NCI-H187 treated with DMSO at 0.1 percent for 48 hours (cell line): ENCODE data around the gene PPM1E.
"Not testable (repeated sequence)": the region's sequence is repeated elsewhere in the genome, so short reads cannot be mapped to it uniquely, and the experiment has no call there.

Source experiments
- DNase-seq: peaks from one replicate; lab custom pipeline; 2025; lab: John Stamatoyannopoulos, UW

PPM1E gene

DNA sequence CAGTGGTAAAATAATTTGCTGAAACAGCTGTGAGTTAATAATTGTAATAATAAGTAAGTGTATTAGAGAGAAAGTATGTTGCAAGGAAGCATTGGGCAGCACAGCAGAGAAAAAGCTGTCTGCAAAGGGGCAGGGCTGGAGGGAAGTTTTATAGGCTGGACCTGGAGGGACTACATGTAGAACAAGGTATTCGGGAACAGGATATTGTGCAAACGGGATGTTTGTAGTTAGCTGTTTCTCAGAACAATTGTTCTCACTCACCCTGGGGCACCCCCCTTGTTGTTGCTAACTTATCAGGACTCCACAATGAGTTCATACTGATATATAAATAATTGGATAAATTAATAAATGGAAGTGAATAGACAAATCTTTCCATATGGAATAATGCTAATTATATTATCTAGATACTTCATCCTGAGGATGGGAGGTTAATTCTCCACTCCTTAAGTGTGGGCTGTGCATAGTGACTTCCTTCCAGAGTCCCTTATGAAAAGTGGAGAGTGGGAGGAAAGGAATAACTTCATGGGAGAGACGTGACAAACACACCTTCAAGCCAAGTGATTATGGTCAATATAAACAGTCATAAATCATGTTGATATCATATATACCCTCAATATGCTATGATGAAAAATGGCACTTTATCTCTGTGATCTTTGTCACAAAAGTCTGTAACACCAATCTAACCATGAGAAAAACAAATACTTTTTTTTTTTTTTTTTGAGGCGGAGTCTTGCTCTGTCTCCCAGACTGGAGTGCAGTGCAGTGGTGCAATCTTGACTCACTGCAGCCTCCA, 85.4 kb downstream of the PPM1E start:
- no peak for DNase-seq

DNA sequence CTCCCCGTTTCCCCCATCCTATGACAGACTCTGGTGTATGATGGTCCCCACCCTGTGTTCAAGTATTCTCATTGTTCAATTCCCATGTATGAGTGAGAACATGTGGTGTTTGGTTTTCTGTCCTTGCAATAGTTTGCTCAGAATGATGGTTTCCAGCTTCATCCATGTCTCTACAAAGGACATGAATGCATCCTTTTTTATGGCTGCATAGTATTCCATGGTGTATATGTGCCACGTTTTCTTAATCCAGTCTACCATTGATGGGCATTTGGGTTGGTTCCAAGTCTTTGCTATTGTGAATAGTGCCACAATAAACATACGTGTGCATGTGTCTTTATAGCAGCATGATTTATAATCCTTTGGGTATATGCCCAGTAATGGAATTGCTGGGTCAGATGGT, 90.8 kb downstream of the PPM1E start:
- DNase-seq = not testable (repeated sequence)

GRCh38 chr17:58850106-58850505, 94.5 kb downstream of the PPM1E start:
- not testable (repeated sequence) for DNase-seq

DNA sequence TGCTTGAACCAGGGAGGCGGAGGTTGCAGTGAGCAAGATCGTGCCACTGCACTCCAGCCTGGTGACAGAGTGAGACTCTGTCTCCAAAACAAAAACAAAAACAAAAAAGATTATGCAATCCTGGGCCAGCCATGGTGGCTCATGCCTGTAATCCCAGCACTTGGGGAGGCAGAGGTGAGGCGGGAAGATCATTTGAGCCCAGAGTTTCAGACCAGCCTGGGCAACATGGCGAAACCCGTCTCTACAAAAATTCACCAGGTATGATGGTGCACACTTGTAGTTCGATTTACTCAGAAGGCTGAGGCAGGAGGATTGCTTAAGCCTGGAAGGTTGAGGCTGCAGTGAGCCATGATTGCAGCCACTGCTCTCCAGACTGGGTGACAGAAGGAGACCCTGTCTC, 109.6 kb downstream of the PPM1E start:
- DNase-seq = no peak

GRCh38 chr17:58870747-58871146, 115.1 kb downstream of the PPM1E start:
- DNase-seq = no peak

DNA sequence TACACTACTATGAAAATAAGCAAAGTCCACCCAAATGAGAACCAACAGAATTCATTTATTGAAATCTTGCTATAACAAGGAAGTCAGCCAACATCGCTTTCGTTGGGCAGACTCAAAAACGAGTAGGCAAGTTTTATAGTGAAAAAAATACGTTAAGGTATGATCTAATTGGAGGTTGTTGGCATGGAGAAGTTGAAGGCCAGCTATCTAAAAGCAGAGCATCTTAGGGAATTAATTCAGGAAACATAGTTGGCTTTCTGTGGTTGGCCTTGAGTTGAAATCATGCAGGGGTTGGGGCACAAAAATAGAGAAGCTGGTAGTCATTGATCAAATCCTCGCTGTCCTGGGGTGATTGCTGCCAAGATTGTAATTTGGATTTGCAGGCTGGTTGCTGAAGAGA, 118.3 kb downstream of the PPM1E start:
- DNase-seq = no peak

GRCh38 chr17:58875261-58875660, 119.6 kb downstream of the PPM1E start:
- DNase-seq = no peak

DNA sequence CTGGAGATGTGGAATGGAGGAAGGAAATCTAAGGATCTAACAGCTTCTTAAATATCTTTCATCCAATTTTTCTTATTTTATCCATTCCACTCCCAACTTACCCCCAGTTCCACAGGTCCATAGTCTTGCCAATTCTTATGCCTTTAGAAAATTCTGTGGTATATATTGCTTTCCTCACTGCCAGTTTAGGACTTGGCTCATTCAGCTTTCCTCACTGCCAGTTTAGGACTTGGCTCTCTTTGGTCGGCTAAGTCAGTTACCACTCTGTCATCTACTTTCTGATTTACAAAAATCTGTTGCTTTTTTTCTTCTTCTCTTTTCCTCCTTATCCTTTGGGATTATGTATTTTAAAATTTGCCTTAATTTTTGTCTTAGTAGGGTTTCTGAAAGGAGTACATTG, 128.5 kb downstream of the PPM1E start:
- DNase-seq = no peak

- DNase-seq = no peak
Measured at GRCh38 chr17:58886514-58886913, 130.9 kb downstream of the PPM1E start.

- no peak for DNase-seq
Measured at GRCh38 chr17:58889928-58890327, 134.3 kb downstream of the PPM1E start.

- no peak for DNase-seq
Measured at GRCh38 chr17:58899191-58899590, 143.5 kb downstream of the PPM1E start.

- DNase-seq = no peak
Measured at GRCh38 chr17:58902322-58902721, 146.7 kb downstream of the PPM1E start.

GRCh38 chr17:58911741-58912343, 156.2 kb downstream of the PPM1E start:
- no peak for DNase-seq

- DNase-seq = no peak
Measured at GRCh38 chr17:58913552-58913951, 157.9 kb downstream of the PPM1E start.

DNA sequence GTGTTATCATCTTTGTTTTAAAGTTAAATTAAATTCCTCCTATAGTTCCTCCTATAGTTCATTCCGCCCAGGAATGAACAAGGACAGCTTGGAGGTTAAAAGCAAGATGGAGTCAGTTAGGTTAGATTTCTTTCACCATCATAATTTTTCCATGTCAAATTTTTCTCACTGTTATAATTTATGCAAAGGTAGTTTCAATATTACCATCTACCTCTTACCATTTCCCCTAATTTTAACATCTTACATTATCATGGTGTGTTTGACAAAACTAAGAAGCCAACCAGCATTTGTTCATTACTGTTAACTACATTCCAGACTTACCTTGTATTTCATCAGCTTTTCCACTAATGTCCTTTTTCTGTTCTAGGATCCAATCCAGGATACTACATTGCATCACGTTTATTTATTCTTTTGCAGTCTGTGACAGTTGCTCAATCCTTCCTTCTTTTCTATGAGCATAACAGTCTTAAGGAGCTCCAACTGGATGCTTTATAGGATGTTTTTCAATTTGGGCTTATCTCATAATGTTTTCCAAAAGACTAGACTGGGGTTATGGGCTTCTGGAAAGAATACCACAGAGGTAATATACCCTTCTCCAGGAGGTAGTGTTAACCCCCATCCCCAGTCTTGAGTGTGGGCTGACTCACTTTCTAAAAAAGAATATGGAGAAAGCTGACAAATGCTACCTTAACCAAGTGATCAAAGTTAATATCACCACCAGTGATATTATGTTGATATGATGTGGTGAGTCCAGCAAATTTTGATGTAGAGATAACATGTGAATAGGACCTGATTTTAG, 158.5 kb downstream of the PPM1E start:
- DNase-seq = no peak

DNA sequence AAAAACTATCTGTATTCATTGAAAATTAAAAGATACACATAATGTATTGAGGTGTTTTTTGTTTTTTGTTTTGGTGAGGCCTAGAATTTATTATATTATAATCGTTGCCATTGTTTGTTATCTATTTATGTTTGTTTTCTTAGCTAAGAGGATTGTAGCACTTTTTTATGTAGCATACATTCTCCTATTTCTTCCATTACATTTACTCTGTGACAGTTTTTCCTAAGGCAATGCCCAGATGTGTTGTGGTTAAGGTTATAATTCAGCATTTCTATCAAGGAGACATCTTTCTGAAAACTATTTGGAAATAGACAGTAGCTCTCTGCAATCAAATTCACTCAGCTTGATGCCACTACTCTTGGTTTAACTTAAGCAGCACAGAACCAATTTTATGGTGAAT, 161.6 kb downstream of the PPM1E start:
- DNase-seq = no peak

GRCh38 chr17:58918072-58918471, 162.4 kb downstream of the PPM1E start:
- peak; percentile 24 for DNase-seq

- no peak for DNase-seq
Measured at GRCh38 chr17:58918884-58919283, 163.2 kb downstream of the PPM1E start.

- no peak for DNase-seq
Measured at GRCh38 chr17:58920773-58921172, 165.1 kb downstream of the PPM1E start.

DNA sequence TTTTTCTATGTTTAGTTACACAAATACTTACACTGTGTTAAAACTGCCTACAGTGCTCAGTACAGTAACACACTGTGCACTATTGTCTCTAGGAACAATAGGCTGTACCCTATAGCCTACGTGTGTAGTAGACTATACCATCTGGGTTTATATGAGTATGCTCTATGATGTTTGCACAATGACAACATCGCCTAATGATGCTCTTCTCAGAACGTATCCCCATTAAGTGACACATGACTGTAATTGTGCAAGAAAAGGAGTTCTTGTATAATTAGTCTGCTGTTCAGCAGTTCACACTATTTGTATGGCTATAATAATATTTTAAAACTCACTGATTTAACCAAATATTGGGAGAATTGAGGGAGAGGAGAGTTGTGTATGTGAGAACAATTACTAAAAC, 177.3 kb downstream of the PPM1E start:
- no peak for DNase-seq

DNA sequence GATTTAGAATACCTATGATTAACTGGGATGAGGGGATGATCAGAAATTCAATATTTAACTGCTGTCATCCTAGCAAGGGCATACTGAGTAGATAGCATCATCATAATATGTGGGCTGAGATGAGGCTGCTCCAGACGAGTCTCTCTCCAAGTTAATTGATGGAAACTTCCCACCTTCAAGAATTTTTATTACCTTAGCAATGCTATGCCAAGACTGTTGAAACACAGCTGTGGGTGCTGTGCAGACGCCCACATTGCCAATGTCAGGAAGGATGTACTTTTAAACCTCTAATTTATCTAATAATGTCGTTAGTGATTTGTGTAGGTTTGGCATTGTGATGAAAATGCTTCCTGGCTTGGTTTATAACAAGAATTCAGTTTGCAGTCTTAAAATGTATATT, 180.6 kb downstream of the PPM1E start:
- no peak for DNase-seq

DNA sequence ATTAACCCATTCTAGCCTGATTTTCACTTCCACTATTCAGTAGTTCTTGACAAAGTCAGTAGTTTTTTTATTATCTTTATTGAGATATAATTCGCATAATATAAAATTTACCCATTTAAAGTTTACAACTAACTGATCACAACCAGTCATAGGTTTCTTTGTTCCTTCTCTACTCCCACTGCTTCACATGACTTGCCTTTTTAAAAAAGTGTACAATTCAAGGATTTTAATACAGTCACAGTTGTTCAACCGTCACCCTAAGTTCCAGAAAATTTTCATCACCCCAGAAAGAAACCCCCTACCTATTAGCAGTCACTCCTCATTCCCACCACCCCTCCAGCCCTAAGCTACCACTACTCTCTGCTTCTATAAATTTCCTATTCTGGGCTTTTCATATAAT, 188.5 kb downstream of the PPM1E start:
- DNase-seq = no peak

- DNase-seq = no peak
Measured at GRCh38 chr17:58947411-58947810, 191.8 kb downstream of the PPM1E start.
